ENCODE results near the gene KRTAP10-12.
"Not testable (repeated sequence)": the region's sequence is repeated elsewhere in the genome, so short reads cannot be mapped to it uniquely, and the experiment has no call there.

The KRTAP10-12 gene

GRCh38 chr21:44670642-44671432 is 26.1 kb upstream of the KRTAP10-12 start:
- no peak for DNase-seq

DNA sequence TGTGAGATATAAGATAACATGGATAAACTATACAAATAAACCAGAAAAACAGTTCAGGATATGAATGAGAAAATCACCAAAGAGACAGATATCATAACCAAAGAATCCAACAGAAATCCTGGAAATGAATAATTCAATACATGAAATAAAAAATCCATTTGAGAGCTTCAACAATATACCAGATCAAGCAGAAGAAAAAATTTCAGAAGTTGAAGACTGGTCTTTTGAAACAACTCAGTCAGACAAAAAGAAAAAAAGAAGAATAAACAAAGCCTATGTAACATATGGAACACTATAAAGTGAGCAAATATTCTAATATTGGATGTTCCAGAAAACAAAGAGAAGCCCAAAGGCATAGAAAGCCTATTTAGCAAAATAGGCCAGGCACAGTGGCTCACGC is 25.1 kb upstream of the KRTAP10-12 start:
- no peak for DNase-seq

DNA sequence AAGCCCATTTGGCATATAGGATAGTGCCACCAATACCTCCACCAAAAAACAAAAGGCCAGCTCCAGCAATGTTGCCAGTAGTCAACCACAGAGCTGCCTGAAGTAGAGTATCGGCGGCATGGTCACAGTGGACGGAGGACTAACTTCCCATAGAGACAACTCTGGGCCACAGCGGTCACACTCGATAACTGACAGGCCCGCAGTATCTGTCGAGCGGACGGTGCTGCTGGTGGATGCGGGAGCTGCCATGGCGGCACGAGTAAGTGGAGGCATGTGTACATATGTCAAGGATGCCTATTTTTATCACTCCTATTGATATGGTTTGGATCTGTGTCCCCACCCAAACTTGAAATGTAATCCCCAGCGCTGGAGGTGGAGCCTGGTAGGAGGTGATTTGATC is 19.1 kb upstream of the KRTAP10-12 start:
- DNase-seq: no peak

DNA sequence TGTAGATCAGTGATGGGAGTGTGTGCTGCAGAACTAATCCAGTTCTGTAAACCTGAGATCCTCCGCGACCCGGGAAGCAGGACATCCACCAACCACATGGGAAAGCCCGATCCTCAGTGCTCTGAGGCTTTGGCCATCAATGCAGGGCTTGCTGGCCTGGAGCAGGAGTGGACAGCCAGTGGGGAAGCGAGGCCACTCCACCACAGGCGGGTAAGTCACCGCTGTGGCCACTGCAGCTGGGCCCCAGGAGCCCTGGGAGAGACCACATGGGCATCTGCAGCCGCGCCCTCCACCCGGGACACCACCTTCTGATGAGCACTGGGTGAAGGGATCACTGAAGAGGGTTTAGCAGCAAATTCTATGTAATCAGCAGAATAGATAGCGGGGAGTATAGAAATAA is 15.8 kb upstream of the KRTAP10-12 start:
- DNase-seq: no peak

DNA sequence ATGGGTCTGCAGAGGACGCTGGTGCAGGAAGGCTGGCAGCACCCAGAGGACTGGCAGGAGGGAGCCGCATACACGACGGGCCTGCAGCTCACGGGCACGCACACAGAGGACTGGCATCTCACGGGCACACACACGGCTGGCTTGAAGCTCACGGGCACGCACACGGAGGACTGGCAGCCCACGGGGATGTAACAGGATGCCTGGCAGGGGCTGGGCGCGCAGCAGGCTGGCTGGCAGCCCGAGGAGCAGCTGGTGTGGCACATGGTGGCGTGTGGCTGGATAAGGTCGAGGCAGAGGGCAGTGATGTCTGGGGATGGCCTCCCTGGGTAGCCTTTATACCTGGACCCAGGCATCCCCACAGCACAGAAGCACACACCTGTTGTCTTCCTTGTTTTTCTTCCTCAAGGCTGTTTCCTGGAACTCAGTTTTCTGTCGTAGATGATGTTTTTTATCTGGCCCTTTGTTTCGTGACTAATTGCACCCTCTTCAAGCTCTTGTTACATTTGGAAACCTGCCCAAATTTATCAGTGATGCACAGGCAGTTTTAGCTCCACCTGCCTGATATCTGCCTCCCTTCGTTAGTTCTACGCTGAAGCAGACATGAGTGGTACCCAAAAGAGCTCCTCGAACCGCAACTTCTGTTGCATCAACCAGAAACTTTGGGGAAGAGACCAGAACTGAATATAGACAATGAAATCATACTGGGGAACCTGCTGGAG is 15.0 kb upstream of the KRTAP10-12 start, which contains the start of gene KRTAP12-1:
TSS of gene KRTAP12-1 (minus strand) at position 303 of the 719 bp plus-strand sequence. CDS start at position 263, 40 bp downstream.
- DNase-seq: no peak

GRCh38 chr21:44682580-44683151 is 14.3 kb upstream of the KRTAP10-12 start:
- no peak for DNase-seq

GRCh38 chr21:44684077-44684476 is 12.9 kb upstream of the KRTAP10-12 start:
- no peak for DNase-seq

GRCh38 chr21:44684483-44684882 is 12.5 kb upstream of the KRTAP10-12 start:
- no peak for DNase-seq

- not testable (repeated sequence) for DNase-seq
Observed at GRCh38 chr21:44685050-44685449, 11.9 kb upstream of the KRTAP10-12 start.

GRCh38 chr21:44686000-44686781 is 10.8 kb upstream of the KRTAP10-12 start:
- peak; percentile 20 for DNase-seq

GRCh38 chr21:44686843-44687561 is 10.0 kb upstream of the KRTAP10-12 start:
- DNase-seq: no peak

GRCh38 chr21:44687671-44688070 is 9.3 kb upstream of the KRTAP10-12 start:
- DNase-seq: no peak

DNA sequence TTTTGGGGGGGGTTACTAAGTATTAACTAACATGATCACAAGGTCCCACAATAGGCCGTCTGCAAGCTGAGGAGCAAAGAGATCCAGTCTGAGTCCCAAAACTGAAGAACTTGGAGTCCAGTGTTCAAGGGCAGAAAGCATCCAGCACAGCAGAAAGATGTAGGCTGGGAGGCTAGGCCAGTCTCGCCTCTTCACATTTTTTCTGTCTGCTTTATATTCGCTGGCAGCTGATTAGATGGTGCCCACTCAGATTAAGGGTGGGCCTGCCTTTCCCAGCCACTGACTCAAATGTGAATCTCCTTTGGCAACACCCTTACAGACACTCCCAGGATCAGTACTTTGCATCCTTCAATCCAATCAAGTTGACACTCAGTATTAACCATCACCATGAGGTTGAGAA is 7.2 kb upstream of the KRTAP10-12 start:
- not testable (repeated sequence) for DNase-seq

- DNase-seq: no peak
Observed at GRCh38 chr21:44691686-44692085, 5.3 kb upstream of the KRTAP10-12 start.

DNA sequence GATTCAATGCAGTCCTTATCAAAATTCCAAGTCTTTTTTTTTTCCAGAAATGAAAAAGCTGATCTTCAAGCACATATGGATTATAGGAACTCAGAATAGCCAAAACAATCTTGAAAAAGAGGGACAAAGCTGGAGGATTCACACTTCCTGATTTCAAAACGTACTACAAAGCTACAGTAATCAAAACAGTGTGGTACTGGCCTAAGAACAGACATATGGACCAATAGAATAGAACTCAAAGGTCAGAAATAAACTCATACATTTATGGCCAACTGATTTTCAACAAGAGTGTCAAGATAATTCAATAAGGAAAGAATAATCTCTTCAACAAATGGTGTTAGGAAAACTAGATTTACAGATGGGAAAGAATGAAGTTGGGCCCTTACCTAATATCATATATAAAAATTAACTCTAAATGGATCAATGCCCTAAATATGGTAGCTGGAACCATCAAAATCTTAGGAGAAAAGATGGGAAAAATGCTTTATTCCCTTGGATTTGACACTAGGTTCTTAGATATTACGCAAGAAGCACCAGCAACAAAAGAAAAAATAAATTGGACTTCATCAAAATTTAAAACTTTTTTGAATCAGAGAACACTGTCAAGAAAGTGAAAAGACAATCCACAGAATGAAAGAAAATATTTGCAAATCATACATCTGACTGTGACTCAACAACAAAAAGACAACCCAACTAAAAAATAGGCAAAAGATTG is 4.0 kb upstream of the KRTAP10-12 start:
- no peak for DNase-seq

DNA sequence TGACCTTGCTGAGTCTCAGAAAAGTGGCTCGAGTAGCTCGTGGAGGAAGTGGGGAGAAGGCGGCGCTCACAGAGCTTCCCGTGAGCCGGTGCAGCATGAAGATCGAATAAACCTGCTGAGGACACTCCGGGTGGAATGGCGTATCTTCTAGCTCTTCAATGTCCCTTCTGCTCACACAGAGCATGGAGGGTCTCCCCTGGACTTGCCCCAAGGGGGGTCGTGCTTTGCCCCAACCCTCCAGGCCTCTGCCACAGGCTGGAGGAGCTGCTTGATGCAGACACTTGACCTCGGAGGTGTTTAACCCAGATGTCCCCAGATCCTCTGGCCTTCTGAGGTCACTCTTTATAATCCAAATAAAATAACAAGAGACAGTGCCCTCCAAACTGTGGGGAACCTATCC is 2.2 kb upstream of the KRTAP10-12 start:
- no peak for DNase-seq

DNA sequence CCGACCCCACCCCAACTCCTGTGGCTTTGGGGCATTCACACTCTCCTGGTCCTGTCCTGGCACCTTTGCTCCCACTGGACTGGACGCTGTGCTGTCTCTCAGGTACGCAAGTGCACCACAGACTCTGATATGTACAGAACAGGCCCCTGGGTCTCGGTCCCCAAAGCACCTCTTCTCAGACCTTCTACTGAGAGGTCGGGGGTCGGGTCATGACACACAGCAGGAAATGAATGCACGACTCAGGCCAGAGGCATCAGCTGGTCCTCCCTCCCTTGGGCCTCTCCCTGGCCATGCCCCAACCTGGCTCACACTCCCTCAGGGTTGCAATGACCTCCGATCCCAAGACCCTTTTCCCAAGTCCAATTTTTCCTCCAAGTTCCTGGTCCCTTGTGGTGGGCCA is 1.8 kb upstream of the KRTAP10-12 start:
- DNase-seq: no peak

GRCh38 chr21:44695641-44696040 is 1.3 kb upstream of the KRTAP10-12 start:
- no peak for DNase-seq

- no peak for DNase-seq
Observed at GRCh38 chr21:44696572-44696971, 400 bp upstream of the KRTAP10-12 start.

- DNase-seq: no peak
Observed at GRCh38 chr21:44697811-44698734, 1.1 kb downstream of the KRTAP10-12 start.

Data from activated CD4-positive, alpha-beta T cell treated with anti-CD3 and anti-CD28 coated beads, Interleukin-2, amount 50 U/mL, for 16 hours (primary cell).